Gastroesophageal sphincter (tissue), 4 donors: ENCODE results near the gene SLFN12L. TPM values are rescaled to one million over a fixed set of nuclear protein-coding genes. Genes with fewer than 3 reads are reported as not detected.
"Not testable (repeated sequence)": the region's sequence is repeated elsewhere in the genome, so short reads cannot be mapped to it uniquely, and the experiment has no call there.

Source experiments
- ATAC-seq: fragments of 150-250 bp; one replicate; pipeline ENCODE4 v1.9.1; 2016; ENCODE audit warnings: mild to moderate bottlenecking, moderate library complexity
- H3K27ac ChIP-seq, 4 donors: fragments of 200-600 bp; sonication (generic) in 3 of 4; 1 replicate in 3 of 4; 2 replicates in 1 of 4; pipeline ENCODE4 v1.5.1; 2016 to 2019
- H3K27me3 ChIP-seq: fragments of 200-600 bp; sonication (generic); one replicate; pipeline ENCODE4 v1.5.1; 2019
- H3K36me3 ChIP-seq, 2 donors: fragments of 200-600 bp; sonication (generic); one replicate each; pipeline ENCODE4 v1.5.1; 2019; ENCODE audit warnings: control low read depth in 1 of 2
- H3K4me1 ChIP-seq, 3 donors: fragments of 200-600 bp; sonication (generic); 1 replicate in 2 of 3; 2 replicates in 1 of 3; pipeline ENCODE4 v1.5.1; 2016 to 2019; ENCODE audit warnings: control low read depth in 2 of 3
- H3K4me3 ChIP-seq, 2 donors: fragments of 200-600 bp; sonication (generic); one replicate each; pipeline ENCODE4 v1.5.1; 2019; ENCODE audit warnings: mild to moderate bottlenecking in 1 of 2, moderate library complexity in 1 of 2
- H3K9me3 ChIP-seq, 3 donors: fragments of 200-600 bp; sonication (generic); one replicate each; pipeline ENCODE4 v1.5.1; 2017 to 2019; ENCODE audit warnings: control low read depth in 2 of 3
- EP300 ChIP-seq: sonication (generic); formaldehyde crosslinking; IDR thresholded peaks from one replicate; pipeline ENCODE4 v1.6.1; 2017; ENCODE audit warnings: antibody characterized with exemption, mild to moderate bottlenecking
- POLR2A ChIP-seq, 2 donors: fragments of 450-650 bp; IDR thresholded peaks; one replicate each; pipeline ENCODE4 v1.6.1; 2017; ENCODE audit warnings: antibody characterized with exemption in 2 of 2, mild to moderate bottlenecking in 2 of 2, moderate library complexity in 1 of 2
- POLR2AphosphoS5 ChIP-seq: sonication (generic); formaldehyde crosslinking; IDR thresholded peaks from one replicate; pipeline ENCODE4 v1.6.1; 2017; ENCODE audit warnings: antibody characterized with exemption
- WGBS, 2 donors: methylation state at CpG; one replicate each; pipeline ENCODE4 v1.1.5; 2018; ENCODE audit warnings: low coverage in 1 of 2; 5-methylcytosine and 5-hydroxymethylcytosine counted together
- total RNA-seq, 4 donors: library from RNA; depleted of rRNA; stranded (reverse); fragments of >200 nt; gene quantifications; one replicate each; pipeline ENCODE4 v1.1.0, GENCODE V29; 2016
- TF ChIP-seq, protein P1 (sequence below), 4 experiments: fragments of 200-600 bp in 2 of 4; fragments of 450-650 bp in 2 of 4; sonication (generic) in 1 of 4; IDR thresholded peaks; one replicate each; pipeline ENCODE4 v1.5.1; 2017 to 2019; ENCODE audit warnings: antibody characterized with exemption in 4 of 4, mild to moderate bottlenecking in 2 of 4, moderate library complexity in 2 of 4

Gene SLFN12L
- total RNA-seq, 4 donors from 2014 or later = 0.17 to 1.9 (median 0.92) TPM

DNA sequence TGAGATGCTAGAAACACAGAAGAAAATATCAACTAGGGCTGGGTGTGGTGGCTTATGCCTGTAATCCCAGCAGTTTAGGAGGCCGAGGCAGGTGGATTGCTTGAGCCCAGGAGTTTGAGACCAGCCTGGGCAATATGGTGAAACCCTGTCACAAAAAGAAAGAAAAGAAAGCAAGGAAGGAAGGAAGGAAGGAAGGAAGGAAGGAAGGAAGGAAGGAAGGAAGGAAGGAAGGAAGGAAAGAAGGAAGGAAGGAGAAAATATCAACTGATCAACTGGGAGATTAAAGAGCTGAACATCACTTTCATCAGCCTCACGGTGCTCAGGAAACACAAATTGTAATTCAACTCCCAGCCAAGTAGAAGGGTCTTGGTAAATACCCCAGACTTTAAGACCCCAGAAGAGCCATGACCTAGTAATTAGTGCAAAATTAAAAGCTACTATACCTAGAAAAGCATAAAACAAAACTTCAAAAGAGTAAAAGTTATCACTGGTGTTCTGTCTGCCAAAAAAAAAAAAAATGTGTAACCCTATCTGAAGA lies 61.1 kb downstream of the SLFN12L start:
- 70 to 100% methylated on average over 1 to 2 of the region's 2 CpGs for WGBS, 2 donors
- TF ChIP-seq, protein P1, sequence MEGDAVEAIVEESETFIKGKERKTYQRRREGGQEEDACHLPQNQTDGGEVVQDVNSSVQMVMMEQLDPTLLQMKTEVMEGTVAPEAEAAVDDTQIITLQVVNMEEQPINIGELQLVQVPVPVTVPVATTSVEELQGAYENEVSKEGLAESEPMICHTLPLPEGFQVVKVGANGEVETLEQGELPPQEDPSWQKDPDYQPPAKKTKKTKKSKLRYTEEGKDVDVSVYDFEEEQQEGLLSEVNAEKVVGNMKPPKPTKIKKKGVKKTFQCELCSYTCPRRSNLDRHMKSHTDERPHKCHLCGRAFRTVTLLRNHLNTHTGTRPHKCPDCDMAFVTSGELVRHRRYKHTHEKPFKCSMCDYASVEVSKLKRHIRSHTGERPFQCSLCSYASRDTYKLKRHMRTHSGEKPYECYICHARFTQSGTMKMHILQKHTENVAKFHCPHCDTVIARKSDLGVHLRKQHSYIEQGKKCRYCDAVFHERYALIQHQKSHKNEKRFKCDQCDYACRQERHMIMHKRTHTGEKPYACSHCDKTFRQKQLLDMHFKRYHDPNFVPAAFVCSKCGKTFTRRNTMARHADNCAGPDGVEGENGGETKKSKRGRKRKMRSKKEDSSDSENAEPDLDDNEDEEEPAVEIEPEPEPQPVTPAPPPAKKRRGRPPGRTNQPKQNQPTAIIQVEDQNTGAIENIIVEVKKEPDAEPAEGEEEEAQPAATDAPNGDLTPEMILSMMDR (IDR thresholded peaks at IDR 0.05) = no peak
- TF ChIP-seq POLR2AphosphoS5 (no peak), EP300 (no peak), POLR2A (IDR thresholded peaks at IDR 0.05) (no peak)

DNA sequence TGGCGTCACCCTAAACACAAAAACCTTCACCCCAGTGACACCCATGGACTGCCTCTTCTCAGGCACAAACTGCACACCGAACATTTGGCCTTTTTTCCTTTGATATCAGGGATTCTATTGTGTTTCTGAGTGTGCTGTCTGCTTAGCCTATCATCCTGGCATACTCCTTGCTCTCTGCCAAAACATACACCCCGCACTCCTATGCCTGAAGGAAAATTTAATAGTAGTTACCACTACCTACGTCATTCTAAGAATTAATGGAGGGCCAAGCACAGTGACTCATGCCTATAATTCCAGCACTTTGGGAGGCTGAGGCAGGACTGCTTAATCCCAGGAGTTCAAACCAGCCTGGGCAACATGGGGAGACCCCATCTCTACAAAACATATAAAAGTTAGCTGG lies 69.0 kb downstream of the SLFN12L start:
- TF ChIP-seq, protein P1 (IDR thresholded peaks at IDR 0.05) = no peak
- TF ChIP-seq POLR2A (IDR thresholded peaks at IDR 0.05) (no peak), POLR2AphosphoS5 (no peak), EP300 (no peak)
- Histone ChIP-seq H3K9me3 (no peaks in the 10 kb centered on the region), H3K4me3 (no peak overlapping the region), H3K4me1 (no peaks in the 10 kb centered on the region), H3K27ac (no peak overlapping the region), H3K36me3 (no peaks in the 10 kb centered on the region), H3K27me3 (peaks cover 16% of the 10 kb centered on the region)
- WGBS, 2 donors = 75 to 100% methylated on average over 1 to 4 of the region's 4 CpGs
- ATAC-seq = no peak

More for the DNA sequence above, 61.1 kb downstream of the SLFN12L start:
- no peak for ATAC-seq
- H3K9me3 ChIP-seq = no peaks in the 10 kb centered on the region
- H3K27ac ChIP-seq = no peak overlapping the region
- H3K36me3 ChIP-seq = no peaks in the 10 kb centered on the region
- H3K4me1 ChIP-seq = no peaks in the 10 kb centered on the region
- peaks cover 58% of the 10 kb centered on the region for H3K27me3 ChIP-seq
- H3K4me3 ChIP-seq = no peak overlapping the region

DNA sequence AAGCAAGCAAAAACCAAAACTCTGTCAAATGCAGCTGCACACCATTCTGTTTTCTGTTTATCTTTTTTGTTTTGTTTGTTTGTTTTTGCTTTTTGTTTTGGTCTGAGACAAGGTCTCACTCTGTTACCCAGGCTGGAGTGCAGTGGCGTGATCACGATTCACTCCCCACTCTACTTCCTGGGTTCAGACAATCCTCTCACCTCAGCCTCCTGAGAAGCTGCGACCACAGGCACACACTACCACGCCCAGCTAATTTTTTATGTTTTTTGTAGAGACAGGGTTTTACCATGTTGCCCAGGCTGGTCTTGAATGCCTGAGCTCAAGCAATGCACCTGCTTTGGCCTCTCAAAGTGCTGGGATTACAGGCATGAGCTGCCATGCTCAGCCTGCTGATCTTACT lies 69.7 kb downstream of the SLFN12L start:
- WGBS, 2 donors = 52% methylated on average over 3 of the region's 4 CpGs; no CpG with 5 or more reads in 1 of the 2 donors
- Histone ChIP-seq H3K4me3 (no peak overlapping the region), H3K36me3 (no peaks in the 10 kb centered on the region), H3K4me1 (no peaks in the 10 kb centered on the region), H3K9me3 (no peaks in the 10 kb centered on the region), H3K27me3 (peaks cover 22% of the 10 kb centered on the region), H3K27ac (no peak overlapping the region)
- TF ChIP-seq EP300 (no peak), POLR2AphosphoS5 (no peak), POLR2A (IDR thresholded peaks at IDR 0.05) (no peak)
- TF ChIP-seq, protein P1 (IDR thresholded peaks at IDR 0.05) = no peak
- ATAC-seq = no peak

DNA sequence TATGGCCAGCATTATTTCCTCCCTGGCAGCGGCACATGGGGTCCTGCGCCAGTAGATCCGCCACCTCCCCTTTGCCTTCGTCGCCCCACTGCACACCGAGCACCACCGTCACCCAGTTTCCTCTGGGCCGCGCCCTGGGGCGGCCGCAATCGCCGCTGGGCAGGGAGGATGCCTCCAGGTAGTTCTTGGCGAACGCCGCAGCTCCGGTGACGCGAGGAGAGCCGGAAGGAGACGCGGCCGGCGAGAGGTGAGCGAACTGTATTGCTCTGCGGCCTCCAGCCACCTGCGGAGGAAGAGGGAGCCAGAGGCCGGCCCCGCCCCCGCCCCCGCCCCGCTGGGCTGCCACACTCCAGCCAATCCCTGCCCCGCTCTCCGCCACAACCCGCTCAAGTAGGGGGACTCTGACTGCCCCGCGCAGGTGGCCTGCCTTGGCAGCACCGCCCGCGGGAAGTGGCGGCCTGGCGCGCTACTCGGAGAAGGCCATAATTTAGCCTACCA lies 77.1 kb downstream of the SLFN12L start:
- peak overlapping the region in 1 of 2 donors; percentile 41 for H3K4me3 ChIP-seq
- WGBS, 2 donors = 13% methylated on average over 10 of the region's 44 CpGs; no CpG with 5 or more reads in 1 of the 2 donors
- peak; percentile 55 for ATAC-seq
- H3K4me1 ChIP-seq = peaks cover 0 to 7% (median 0%) of the 10 kb centered on the region in 3 donors
- H3K9me3 ChIP-seq = no peaks in the 10 kb centered on the region
- H3K27me3 ChIP-seq = peaks cover 58% of the 10 kb centered on the region
- H3K27ac ChIP-seq = no peak overlapping the region
- no peaks in the 10 kb centered on the region for H3K36me3 ChIP-seq
- TF ChIP-seq POLR2A (IDR thresholded peaks at IDR 0.05) (no peak), POLR2AphosphoS5 (no peak), EP300 (no peak)
- TF ChIP-seq, protein P1 (IDR thresholded peaks at IDR 0.05) = no peak

DNA sequence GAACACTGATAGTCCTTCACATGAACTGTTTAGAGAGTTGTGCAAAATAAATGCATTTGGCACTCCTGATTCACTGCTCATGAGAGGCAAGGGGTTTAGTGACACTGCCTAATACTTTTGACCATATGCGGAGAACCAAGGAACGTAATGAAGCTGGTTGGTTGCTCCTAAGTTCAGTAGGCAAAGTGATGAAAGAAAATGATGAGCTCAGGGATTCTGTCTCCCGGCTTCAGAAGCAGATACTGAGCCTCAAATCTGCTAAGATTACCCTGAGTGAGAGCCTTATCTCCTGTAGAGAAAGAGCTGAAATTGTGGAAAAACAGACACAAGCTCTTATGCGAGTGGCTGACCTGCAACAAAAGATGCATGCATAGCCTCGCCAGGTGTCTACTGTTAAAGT lies 83.4 kb downstream of the SLFN12L start:
- H3K36me3 ChIP-seq, H3K27ac ChIP-seq, H3K4me3 ChIP-seq, H3K9me3 ChIP-seq, H3K4me1 ChIP-seq, ATAC-seq: not testable (repeated sequence)
- WGBS, 2 donors = 91% methylated on average over 5 of the region's 5 CpGs; no CpG with 5 or more reads in 1 of the 2 donors
- peaks cover 36% of the 10 kb centered on the region for H3K27me3 ChIP-seq
